Measurements from ENCODE around the gene CWC25. TPM values are rescaled to one million over a fixed set of nuclear protein-coding genes. Genes with fewer than 3 reads are reported as not detected.
A peak's percentile ranks its signal among the peaks of the same experiment; 100 is the strongest.

The CWC25 gene
- total and polyA plus RNA-seq, 2 of the 13 experiments (the other 11 are each of a cell fraction or from before 2014, with no cell fraction given): 15.6 to 22.7 TPM

DNA sequence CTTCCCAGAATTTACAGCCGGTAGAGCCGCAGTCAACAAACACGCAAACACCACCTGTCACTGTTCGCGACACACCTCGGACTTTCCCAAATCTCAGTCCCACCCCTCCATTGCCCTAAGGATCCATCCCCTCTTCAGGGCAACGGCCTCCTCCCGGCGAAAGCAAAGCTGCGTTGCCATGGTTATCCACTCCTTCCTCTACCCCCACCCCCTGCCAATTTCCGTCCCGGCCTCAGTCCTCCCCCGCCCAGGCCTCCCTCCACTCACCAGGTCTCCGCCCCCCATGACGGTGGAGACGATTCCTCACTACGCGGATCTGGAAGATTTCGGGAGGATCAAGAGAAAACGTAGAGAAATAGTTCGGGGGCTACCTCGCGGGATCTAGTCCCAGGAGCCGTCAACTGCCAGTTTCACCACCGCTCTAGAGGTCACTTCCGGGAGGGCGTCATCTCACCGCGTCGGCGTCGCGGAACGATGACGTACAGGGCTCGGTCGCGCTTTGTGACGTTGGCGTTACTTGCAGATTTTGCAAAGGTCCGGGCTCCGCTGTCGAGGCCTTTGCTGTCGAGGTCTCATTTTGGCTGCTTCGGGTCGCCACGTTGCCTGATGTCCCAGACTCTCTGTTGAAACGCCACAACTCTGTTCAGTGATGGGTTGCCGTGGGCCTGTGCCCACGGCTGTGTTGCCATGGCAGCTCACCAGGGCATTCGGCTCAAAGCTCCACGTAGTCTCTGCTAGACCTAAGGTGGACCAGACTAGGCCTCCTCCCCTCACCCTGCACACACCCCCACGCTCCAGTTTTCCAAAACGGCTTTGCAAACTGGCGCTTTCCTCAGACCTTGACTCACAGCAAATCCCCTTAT is at the start of gene CWC25 (continued):
- TF ChIP-seq FOXJ3 (CRISPR knock-in tag; IDR thresholded peaks at IDR 0.05; ENCODE audit: borderline replicate concordance): no peak
- peak; percentile 92 for TF ChIP-seq ZNF816 (CRISPR knock-in tag; IDR thresholded peaks at IDR 0.05; ENCODE audit: borderline replicate concordance)
- TF ChIP-seq ZNF577 (CRISPR knock-in tag; IDR thresholded peaks at IDR 0.05; ENCODE audit: borderline replicate concordance, low read depth): no peak
- peak; percentile 85 for TF ChIP-seq CEBPG (CRISPR knock-in tag; IDR thresholded peaks at IDR 0.05)
- no peak for TF ChIP-seq SKI (IDR thresholded peaks at IDR 0.05; ENCODE audit: partially characterized antibody)
- no peak for TF ChIP-seq RCOR2 (CRISPR knock-in tag; IDR thresholded peaks at IDR 0.05)
- TF ChIP-seq ELF1 (CRISPR knock-in tag; IDR thresholded peaks at IDR 0.05): peak; percentile 100
- TF ChIP-seq ZNF672 (CRISPR knock-in tag; IDR thresholded peaks at IDR 0.05): no peak
- TF ChIP-seq, protein P1, sequence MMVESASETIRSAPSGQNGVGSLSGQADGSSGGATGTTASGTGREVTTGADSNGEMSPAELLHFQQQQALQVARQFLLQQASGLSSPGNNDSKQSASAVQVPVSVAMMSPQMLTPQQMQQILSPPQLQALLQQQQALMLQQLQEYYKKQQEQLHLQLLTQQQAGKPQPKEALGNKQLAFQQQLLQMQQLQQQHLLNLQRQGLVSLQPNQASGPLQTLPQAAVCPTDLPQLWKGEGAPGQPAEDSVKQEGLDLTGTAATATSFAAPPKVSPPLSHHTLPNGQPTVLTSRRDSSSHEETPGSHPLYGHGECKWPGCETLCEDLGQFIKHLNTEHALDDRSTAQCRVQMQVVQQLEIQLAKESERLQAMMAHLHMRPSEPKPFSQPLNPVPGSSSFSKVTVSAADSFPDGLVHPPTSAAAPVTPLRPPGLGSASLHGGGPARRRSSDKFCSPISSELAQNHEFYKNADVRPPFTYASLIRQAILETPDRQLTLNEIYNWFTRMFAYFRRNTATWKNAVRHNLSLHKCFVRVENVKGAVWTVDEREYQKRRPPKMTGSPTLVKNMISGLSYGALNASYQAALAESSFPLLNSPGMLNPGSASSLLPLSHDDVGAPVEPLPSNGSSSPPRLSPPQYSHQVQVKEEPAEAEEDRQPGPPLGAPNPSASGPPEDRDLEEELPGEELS (CRISPR knock-in tag; IDR thresholded peaks at IDR 0.05): peak; percentile 59; the same call in 1 of the 2 replicates
- 0 out of 2 replicates have a peak, but pooled peaks have one; percentile 46 for TF ChIP-seq RARG (CRISPR knock-in tag; IDR thresholded peaks at IDR 0.05; ENCODE audit: low read depth)
- TF ChIP-seq SAFB2 (CRISPR knock-in tag; IDR thresholded peaks at IDR 0.05; ENCODE audit: borderline replicate concordance, low read depth): peak; percentile 91
- TF ChIP-seq KAT2B (IDR thresholded peaks at IDR 0.05; ENCODE audit: borderline replicate concordance, low read depth, low read length): no peak
- TF ChIP-seq ZNF792 (CRISPR knock-in tag; IDR thresholded peaks at IDR 0.05): peak; percentile 92
- TF ChIP-seq SNAPC2 (CRISPR knock-in tag; IDR thresholded peaks at IDR 0.05): no peak
- TF ChIP-seq SRF (IDR thresholded peaks at IDR 0.05; ENCODE audit: low read depth, low read length): peak; percentile 97
- peak; percentile 75 for TF ChIP-seq BORCS8-MEF2B (CRISPR knock-in tag; IDR thresholded peaks at IDR 0.05)
- 0 out of 2 replicates have a peak, but pooled peaks have one; percentile 63 for TF ChIP-seq ZNF724P (CRISPR knock-in tag; IDR thresholded peaks at IDR 0.05; ENCODE audit: borderline replicate concordance)
- TF ChIP-seq TRIM24 (CRISPR knock-in tag; IDR thresholded peaks at IDR 0.05): no peak
- TF ChIP-seq, protein P2, sequence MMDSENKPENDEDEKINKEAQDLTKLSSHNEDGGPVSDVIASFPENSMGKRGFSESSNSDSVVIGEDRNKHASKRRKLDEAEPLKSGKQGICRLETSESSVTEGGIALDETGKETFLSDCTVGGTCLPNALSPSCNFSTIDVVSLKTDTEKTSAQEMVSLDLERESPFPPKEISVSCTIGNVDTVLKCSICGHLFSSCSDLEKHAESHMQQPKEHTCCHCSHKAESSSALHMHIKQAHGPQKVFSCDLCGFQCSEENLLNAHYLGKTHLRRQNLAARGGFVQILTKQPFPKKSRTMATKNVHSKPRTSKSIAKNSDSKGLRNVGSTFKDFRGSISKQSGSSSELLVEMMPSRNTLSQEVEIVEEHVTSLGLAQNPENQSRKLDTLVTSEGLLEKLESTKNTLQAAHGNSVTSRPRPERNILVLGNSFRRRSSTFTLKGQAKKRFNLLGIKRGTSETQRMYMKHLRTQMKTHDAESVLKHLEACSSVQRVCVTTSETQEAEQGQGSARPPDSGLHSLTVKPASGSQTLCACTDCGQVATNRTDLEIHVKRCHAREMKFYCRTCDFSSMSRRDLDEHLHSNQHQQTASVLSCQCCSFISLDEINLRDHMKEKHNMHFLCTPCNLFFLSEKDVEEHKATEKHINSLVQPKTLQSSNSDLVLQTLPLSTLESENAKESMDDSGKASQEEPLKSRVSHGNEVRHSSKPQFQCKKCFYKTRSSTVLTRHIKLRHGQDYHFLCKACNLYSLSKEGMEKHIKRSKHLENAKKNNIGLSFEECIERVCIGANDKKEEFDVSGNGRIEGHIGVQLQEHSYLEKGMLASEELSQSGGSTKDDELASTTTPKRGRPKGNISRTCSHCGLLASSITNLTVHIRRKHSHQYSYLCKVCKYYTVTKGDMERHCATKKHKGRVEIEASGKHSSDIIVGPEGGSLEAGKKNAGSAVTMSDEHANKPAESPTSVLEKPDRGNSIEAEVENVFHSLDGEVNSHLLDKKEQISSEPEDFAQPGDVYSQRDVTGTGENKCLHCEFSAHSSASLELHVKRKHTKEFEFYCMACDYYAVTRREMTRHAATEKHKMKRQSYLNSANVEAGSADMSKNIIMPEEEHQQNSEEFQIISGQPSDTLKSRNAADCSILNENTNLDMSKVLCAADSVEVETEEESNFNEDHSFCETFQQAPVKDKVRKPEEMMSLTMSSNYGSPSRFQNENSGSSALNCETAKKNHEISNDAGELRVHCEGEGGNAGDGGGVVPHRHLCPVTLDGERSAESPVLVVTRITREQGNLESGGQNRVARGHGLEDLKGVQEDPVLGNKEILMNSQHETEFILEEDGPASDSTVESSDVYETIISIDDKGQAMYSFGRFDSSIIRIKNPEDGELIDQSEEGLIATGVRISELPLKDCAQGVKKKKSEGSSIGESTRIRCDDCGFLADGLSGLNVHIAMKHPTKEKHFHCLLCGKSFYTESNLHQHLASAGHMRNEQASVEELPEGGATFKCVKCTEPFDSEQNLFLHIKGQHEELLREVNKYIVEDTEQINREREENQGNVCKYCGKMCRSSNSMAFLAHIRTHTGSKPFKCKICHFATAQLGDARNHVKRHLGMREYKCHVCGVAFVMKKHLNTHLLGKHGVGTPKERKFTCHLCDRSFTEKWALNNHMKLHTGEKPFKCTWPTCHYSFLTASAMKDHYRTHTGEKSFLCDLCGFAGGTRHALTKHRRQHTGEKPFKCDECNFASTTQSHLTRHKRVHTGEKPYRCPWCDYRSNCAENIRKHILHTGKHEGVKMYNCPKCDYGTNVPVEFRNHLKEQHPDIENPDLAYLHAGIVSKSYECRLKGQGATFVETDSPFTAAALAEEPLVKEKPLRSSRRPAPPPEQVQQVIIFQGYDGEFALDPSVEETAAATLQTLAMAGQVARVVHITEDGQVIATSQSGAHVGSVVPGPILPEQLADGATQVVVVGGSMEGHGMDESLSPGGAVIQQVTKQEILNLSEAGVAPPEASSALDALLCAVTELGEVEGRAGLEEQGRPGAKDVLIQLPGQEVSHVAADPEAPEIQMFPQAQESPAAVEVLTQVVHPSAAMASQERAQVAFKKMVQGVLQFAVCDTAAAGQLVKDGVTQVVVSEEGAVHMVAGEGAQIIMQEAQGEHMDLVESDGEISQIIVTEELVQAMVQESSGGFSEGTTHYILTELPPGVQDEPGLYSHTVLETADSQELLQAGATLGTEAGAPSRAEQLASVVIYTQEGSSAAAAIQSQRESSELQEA (CRISPR knock-in tag; IDR thresholded peaks at IDR 0.05; ENCODE audit: not compliant biosample characterization): peak; percentile 88
- TF ChIP-seq NFE2 (CRISPR knock-in tag; IDR thresholded peaks at IDR 0.05): peak; percentile 94
- TF ChIP-seq ZNF256 (CRISPR knock-in tag; conservative IDR thresholded peaks at IDR 0.05): no peak

All from HepG2 (cell line).